HuH-7 (cell line): Measurements from ENCODE around the gene PPAN.

ENCODE experiments used
- DNase-seq: peaks from one replicate; pipeline ENCODE4 v3.0.0; 2011; ENCODE audit warnings: low spot score

PPAN gene

DNA sequence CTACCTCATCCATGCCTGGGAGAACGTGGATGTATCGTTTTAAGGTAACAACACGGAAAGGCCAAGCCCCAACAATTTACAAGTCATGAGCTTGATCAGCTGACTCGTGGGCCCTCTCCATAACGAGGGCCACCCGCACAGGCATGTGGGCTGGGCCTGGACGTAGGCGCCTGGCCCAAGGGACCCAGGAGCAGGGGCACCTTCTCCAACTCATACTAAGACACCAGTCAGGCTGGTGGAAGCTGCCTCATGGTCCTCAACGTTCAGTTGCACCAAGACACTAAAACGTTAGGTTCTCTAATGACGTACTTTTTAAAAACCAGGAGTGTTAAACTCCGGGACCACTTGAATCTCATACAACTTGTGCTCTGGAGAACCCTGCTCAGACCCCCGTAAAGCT lies 35.3 kb downstream of the PPAN start:
- DNase-seq, result no peak

DNA sequence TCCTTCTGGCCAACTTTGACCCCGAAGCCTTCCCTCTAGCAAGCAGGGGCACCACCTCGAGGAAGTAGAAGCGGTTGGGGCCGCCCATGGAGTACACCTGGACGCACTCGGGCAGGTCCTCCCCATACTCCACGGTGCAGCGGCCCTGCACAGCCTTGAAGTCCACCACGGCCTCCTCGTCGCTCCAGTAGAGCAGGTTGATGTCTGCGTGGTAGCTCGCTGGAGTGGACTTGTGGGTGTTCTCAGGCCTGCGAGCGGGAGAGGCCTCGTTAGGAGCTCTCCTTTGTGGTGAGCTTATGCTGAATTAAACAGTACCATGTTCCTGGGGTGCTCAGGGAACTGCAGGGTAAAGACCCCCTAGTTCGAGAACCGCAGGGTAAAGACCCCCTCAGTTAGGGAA lies 35.8 kb downstream of the PPAN start:
- DNase-seq, result no peak

DNA sequence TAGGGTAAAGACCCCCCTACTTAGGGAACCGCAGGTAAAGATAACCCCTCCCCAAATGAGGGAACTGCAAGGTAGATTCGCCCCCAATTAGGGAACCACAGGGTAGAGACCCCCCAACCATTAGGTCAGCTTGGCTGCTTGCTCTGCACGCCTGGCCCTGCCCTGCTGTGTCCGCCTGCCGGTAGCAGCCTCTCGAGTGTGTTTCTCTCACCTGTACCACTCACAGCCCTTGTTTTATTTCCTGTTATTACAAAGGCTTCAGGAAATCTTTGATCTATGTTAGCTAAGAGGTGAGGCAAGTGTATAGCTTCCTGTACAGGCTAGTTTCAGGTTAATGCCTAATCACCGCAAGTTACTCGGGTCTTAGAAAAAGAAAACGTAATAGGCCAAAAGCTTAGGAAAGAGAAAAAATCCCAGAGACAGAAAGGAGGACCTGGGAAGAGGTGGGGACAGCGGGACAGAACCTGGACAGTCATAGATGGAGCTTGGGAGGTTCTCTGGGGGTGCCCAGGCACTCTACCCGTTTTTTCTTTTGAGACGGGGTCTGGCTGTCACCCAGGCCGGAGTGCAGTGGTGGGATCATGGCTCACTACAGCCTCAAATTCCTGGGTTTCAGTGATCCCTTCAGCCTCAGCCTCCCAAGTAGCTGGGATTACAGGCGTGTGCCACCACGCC lies 36.7 kb downstream of the PPAN start:
- DNase-seq, result no peak

DNA sequence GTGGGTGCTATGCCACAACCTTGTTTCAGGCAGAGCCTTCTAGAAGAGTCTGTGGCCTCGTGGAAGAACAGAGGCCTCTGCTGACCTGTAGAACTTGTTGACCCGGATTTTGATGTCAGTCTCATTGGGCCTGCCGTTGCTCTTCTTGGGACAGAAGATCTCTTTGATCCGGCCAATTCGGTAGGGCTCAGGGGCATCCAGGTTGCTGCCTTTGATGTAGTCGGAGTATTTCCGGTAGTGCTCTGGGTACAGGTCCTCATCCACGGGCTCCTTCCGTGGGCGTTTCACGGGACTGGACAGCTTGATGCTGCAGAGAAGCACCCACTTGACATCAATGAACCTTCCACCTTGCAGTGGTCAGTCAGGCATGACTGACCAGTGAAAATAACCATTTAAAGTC lies 37.5 kb downstream of the PPAN start:
- no peak for DNase-seq

DNA sequence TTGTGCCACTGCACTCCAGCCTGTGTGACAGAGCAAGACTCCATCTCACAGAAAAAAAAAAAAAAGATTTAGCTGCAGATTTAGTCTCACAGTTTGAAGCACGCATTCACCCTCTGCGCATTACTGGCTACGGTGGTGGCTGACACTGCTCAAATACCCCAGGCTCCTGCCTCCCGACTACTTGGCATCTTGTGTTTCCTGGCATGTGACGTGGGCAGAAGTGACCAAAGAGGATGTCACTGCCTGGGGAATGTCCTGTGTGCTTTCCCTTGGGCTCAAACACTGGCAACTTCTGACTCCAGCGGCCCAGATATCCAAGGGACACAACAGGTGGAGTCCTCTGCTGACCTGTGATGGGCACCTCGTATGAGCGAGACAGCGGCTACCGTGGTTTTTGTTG lies 38.2 kb downstream of the PPAN start:
- DNase-seq, result no peak

DNA sequence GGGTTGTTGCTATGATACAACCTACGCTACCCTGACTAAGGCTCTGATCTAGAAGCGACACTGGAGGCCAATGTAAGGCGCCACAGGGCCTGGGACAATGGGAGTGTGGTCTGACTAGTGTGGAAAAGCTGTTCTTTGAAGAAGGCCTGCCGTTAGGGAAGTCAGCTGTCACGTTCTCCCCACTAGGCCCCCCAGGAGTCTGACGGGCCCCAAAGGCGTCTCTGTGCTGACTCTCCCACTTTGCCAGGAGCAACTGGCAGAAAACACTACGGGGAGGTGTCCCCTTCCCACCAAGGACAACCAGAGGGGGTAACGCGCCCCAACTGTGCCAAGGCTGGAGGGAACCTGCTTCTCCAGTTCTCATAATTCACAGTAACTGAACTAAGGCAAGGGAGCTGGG lies 38.9 kb downstream of the PPAN start:
- DNase-seq, result no peak

DNA sequence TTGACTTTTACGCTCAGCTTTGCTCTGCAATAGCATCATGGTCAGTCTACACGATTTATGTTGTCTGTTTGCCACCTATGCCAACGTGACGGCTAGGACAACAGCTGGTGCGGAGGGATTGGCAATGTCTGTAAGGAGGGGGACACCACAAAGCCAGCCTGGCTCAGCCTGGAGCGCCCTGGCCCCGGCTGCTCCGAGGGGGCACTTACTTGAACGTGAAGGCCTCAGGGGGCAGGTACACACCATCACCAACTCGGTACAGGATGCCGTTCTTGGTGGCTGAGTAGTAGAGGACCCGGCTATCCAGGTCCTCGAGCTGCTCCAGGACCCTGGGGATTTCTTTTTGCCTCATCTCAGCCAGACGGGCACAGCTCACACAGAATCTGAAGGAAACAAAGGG lies 40.0 kb downstream of the PPAN start:
- DNase-seq, result no peak

DNA sequence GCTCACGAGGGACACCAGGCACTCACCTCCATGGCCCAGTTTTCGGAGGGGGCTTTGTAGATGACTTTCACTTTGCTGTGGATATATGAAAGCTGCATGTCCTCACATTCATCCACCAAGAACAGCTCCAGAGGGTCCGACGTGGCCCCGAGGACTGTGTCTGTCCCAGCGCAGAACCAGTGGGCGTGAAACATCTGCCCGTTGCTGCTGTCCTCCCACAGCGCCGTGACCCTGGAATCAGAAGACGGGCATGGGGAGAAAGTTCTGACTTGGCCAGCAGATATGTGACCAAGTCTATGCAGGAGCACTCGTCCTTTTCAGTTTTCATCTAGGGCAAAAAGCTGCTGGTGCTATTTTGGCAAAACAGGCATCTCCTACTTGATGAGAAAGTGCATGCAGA lies 43.3 kb downstream of the PPAN start:
- DNase-seq, result no peak

DNA sequence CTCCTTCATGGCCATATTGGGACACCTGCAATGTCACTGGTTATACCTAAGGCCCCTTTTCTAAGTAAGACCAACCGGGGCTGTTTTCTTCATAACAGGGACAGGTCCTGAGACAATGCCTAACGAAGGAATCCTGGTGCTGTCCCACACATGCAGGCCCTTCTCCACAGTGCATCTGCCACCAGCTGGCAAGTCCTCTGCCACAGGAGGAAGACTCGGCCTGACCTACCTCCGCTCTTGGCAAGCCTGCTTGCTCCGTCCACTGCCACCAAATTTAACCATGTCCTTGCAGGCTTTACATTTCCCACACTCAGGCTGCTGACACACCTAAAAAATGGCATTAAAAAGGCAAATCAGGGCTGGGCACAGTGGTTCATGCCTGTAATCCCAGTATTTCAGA lies 45.4 kb downstream of the PPAN start:
- no peak for DNase-seq

DNA sequence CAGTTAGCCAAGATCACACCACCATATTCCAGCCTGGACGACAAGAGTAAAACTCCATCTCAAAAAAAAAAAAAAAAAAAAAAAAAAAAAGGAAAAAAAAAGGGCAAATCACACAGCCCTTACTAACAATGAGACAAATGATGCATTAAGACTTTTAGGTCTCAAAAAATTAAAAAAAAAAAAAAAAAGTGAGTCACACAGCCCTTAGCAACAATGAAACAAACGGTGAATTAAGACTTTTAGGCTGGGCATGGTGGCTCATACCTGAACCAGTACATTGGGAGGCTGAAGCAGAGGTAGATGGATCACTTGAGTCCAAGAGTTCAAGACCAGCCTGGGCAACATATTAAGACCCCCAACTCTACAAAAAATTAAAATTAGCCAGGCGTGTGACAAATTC lies 45.9 kb downstream of the PPAN start:
- no peak for DNase-seq

DNA sequence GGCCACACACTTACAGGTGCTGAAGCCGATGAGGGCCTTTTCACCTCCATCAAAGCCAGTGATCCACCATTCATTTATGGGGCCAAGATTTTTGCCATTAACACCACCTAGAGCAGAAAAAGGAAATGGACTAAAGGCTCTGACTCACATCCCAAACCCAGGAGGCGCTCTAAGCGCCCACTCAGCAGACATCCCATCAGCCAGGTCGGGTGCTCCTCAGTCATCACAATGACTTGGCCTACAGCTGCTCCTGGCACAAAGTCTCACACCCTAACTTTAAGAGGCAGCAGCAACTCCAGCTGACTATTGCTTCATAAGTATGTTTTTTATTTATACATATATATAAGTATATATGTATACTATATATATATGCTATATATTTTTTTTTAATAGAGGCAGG lies 49.7 kb downstream of the PPAN start:
- no peak for DNase-seq

DNA sequence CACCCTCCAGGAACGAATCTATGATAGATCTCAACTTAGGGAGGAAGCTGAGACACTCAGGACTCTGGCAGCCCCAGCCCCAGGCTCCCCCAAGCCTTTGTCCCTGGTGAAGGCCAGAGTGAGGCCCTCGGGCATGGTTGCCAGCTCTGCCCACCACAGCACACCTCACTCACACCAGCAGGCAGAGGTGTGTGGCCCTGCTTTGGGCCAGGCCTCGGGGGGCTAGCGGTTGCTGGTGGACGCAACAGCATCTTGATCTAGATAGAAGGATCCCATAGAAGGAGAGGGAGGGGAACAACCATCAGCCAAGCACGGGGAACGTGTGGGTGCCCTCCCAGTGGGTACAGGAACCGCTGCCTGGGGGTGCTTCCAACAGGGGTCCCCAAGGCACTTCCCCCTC lies 51.9 kb downstream of the PPAN start:
- DNase-seq, result no peak

DNA sequence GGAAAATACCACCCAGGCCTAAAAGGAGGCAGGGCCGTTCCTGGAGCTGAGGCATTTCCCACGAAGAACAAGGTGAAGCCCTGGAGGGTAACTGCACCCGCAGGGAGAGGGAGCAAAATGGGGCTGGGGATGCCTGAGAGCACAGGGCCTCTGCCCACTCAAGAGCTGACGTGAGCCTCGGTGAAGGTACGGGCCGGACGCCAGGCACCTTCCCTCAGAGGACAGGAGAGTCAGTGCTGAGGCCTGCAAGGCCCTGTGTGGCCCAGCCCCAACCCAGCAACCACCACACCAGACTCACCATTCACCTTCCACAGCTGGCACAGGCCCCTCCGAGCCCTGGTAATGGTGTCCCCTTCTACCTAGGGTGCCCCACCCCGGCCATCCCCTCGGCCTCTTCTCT lies 52.3 kb downstream of the PPAN start:
- DNase-seq, result no peak

DNA sequence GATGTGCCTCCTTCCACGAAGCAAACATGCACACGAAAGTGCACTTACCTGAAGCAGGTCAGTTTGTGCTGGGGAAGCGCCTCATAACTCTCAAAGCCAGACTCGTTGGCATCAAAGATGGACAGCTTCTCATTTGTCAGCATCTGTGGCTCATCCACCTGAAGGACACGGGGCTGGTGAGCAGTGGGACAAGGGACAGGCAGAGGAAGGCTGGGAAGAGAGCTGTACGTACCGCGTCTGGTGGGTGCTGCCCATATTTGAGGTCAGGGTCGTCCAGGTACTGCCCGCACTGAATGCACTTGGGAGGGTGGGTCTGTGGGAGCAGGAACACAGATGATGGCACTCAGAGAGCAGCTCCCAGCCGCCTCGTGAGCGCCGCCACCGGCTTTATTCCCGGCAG lies 53.4 kb downstream of the PPAN start:
- DNase-seq, result no peak
